Articular chondrocyte of knee joint (primary cell): ENCODE results near the gene DUXA. TPM values are rescaled to one million over a fixed set of nuclear protein-coding genes. Genes with fewer than 3 reads are reported as not detected.

Source experiments
- small RNA-seq: library from RNA; depleted of rRNA; stranded (forward); fragments of <200 nt; gene quantifications from one replicate; pipeline ENCODE3, GENCODE V24; 2012
- total RNA-seq: library from RNA; depleted of rRNA; stranded (reverse); fragments of >200 nt; gene quantifications from 2 replicates; pipeline ENCODE4 v1.2.3, GENCODE V29; 2012

Gene DUXA
- not detected in 2 replicates for total RNA-seq

DNA sequence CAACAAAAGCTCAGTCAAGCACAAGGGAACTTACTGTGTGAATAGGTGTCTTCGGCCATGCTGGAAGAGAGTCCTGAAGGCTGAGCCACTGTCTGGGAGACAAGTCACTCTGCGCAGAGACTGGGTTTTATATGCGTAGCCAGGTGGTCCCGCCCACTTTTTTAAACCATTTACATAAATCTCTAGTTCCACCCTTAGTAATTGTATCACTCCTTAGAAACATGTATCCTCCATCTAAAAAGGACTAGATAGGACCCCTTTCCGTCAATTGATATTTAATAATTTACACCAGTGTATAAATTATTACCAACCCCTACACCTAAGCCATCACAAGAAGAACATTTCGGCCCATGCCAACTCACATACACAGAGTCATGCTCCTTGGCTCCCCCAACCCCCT lies at the start of gene DUXA:
DUXA (minus strand) TSS at position 101 of the 400 bp plus-strand sequence; CDS start at position 59, 42 bp downstream.

DNA sequence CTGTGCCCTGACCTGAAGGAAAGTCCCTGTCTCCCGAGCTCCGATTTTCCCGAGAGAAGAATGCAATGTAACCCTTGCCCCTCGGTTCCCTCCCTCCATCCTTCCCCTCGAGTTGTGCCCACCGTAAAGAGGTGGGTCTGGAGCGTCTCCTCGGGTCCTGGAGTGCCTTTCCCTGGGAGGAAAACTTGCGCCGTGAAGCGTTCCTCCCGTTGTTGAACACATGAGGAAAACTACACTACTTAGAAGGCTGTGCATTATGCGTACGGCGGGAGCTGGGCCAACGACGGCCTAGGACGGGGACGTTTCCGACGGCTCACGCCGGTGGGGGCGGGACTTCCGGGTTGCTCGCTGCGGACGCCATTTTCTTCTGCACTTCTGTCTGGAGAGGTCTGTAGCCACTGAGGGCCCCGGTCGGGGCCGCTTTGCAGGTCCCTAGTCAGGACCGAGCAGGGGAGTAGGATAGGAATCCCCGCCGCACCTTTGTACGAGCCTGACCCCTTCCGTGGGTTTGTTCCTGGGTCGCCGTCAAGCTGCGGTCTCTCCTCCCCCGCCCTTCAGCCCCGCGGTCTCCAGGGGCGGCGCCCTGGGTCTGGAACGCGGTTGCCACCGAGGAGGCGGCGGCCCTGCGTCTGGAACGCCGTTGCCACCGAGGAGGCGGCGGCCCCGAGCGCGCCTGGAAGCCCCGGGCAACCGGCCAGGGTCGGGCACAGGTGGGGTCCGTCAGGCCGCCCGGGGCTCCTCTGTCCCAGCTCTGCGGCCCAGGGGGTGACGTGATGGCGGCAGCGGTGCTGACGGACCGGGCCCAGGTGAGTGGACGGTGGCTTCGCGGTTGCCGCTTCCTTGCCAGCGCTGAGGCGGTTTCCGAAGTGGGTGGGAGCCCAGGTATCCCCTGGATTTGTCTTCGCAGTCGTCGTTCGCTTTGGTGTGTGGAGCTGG lies 24.1 kb upstream of the DUXA start, which contains the start of gene ZNF264:
ZNF264 (plus strand) TSS at position 360 of the 936 bp plus-strand sequence; CDS start at position 774, 414 bp downstream.

Small RNAs within 50 kb of the gene (small RNA-seq; reads per million reads assigned to genes)
- gene AC025588.3, result not detected

Other genes with a start within 250 kb of the DUXA start
- not detected in 2 replicates for gene USP29, start 47.5 kb downstream of the DUXA start, total RNA-seq
- gene ZIM3, start 22.3 kb downstream of the DUXA start, total RNA-seq, result not detected in 2 replicates
- gene ZNF264, start 24.0 kb upstream of the DUXA start, total RNA-seq, result 19.9 and 29.1 TPM in 2 replicates
- 0.26 and 0.32 TPM in 2 replicates for gene AURKC, start 63.5 kb upstream of the DUXA start, total RNA-seq
- 24.6 and 26.7 TPM in 2 replicates for gene ZNF805, start 73.1 kb upstream of the DUXA start, total RNA-seq
- gene ZNF460, start 113.0 kb upstream of the DUXA start, total RNA-seq, result 69.6 and 86.0 TPM in 2 replicates
- 8.6 and 12.4 TPM in 2 replicates for gene ZNF543, start 153.0 kb upstream of the DUXA start, total RNA-seq
- 9.1 and 12.9 TPM in 2 replicates for gene ZNF304, start 183.8 kb upstream of the DUXA start, total RNA-seq
- 8.0 and 12.9 TPM in 2 replicates for gene TRAPPC2B, start 196.1 kb upstream of the DUXA start, total RNA-seq
- 3.5 and 4.6 TPM in 2 replicates for gene ZNF547, start 196.1 kb upstream of the DUXA start, total RNA-seq
- 20.9 and 23.2 TPM in 2 replicates for gene ZNF548, start 222.4 kb upstream of the DUXA start, total RNA-seq
- gene ZNF17, start 243.7 kb upstream of the DUXA start, total RNA-seq, result 13.5 and 15.5 TPM in 2 replicates